Measurements from ENCODE around the gene ZP3.
"Not testable (repeated sequence)": the region's sequence is repeated elsewhere in the genome, so short reads cannot be mapped to it uniquely, and the experiment has no call there.

DNA sequence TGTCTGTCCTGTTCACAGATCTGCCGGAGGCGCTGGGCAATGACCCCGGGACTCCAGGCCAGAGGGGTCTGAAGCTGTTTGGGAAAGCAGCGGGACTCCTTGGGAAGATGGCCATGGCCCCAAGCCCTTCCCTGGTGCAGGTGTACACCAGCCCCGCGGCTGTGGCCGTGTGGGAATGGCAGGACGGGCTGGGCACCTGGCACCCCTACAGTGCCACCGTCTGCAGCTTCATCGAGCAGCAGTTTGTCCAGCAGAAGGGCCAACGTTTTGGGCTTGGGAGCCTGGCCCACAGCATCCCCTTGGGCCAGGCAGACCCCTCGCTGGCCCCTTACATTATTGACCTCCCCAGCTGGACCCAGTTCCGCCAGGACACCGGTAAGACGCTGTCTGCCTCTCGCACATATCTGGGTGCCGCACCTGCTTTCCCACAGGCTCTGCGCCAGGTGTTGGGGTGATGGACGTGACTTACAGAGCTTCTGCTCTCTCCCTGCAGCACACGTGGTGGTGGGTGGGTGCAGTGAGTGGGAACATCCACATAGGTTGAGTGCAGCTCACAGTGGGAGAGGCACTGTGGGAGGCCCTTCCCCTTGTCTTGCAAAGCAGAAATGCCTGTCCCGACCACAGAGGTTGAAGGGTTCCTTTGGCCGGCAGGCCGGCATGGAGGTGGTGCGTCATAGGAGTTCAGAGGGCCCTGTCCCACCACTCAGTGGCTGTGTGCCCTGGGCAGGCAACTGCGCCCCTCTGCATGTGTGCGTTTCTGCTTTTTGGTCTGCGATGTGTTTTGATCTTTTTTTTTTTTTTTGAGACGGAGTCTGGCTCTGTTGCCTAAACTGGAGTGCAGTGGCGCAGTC is 55.9 kb downstream of the ZP3 start:
- TF ChIP-seq, protein P1, sequence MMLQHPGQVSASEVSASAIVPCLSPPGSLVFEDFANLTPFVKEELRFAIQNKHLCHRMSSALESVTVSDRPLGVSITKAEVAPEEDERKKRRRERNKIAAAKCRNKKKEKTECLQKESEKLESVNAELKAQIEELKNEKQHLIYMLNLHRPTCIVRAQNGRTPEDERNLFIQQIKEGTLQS (IDR thresholded peaks at IDR 0.05): not testable (repeated sequence)
- not testable (repeated sequence) for TF ChIP-seq YY1 (IDR thresholded peaks at IDR 0.05)
